Endodermal cell (in vitro differentiated cells): ENCODE results near the gene XAB2. TPM values are rescaled to one million over a fixed set of nuclear protein-coding genes. Genes with fewer than 3 reads are reported as not detected.

Experiments used
- DNase-seq: peaks from one replicate; pipeline ENCODE4 v3.0.0-alpha.2; 2017
- H3K27ac ChIP-seq: 2 replicates; pipeline ENCODE4 v1.5.1; 2013; ENCODE audit warnings: mild to moderate bottlenecking, low read depth, low read length, moderate library complexity
- H3K27me3 ChIP-seq: 2 replicates; pipeline ENCODE4 v1.6.1; 2013; ENCODE audit warnings: mild to moderate bottlenecking, low read length, moderate library complexity; ENCODE audit not compliant: insufficient read depth, control insufficient read depth, poor library complexity, severe bottlenecking
- H3K36me3 ChIP-seq: 2 replicates; pipeline ENCODE4 v1.7.0; 2013; ENCODE audit warnings: mild to moderate bottlenecking, low read length, moderate library complexity; ENCODE audit not compliant: control insufficient read depth, insufficient read depth
- H3K4me1 ChIP-seq: one replicate; pipeline ENCODE4 v1.7.0; 2013; ENCODE audit warnings: low read length; ENCODE audit not compliant: control insufficient read depth, insufficient read depth
- H3K4me3 ChIP-seq: 2 replicates; pipeline ENCODE4 v1.5.1; 2013; ENCODE audit warnings: mild to moderate bottlenecking, low read length, moderate library complexity
- H3K9ac ChIP-seq: 2 replicates; pipeline ENCODE4 v1.6.1; 2013; ENCODE audit warnings: mild to moderate bottlenecking, low read length, moderate library complexity; ENCODE audit not compliant: poor library complexity, severe bottlenecking; ENCODE audit errors: extremely low read depth
- H3K9me3 ChIP-seq: 2 replicates; pipeline ENCODE4 v1.6.1; 2013; ENCODE audit warnings: mild to moderate bottlenecking, low read length, moderate library complexity; ENCODE audit not compliant: control insufficient read depth
- H3K27ac Mint-ChIP-seq: 2 replicates; pipeline ENCODE4 v1.8.0; 2020; ENCODE audit warnings: mixed read lengths
- H3K27me3 Mint-ChIP-seq: 2 replicates; pipeline ENCODE4 v1.8.0; 2021; ENCODE audit warnings: mild to moderate bottlenecking, mixed read lengths; ENCODE audit not compliant: insufficient read depth
- H3K36me3 Mint-ChIP-seq: 2 replicates; pipeline ENCODE4 v1.8.0; 2020; ENCODE audit warnings: low read depth, mixed read lengths
- H3K4me1 Mint-ChIP-seq: 2 replicates; pipeline ENCODE4 v1.8.0; 2020; ENCODE audit warnings: mixed read lengths
- H3K4me3 Mint-ChIP-seq: 2 replicates; pipeline ENCODE4 v1.8.0; 2020; ENCODE audit warnings: mild to moderate bottlenecking, moderate library complexity, mixed read lengths
- H3K9me3 Mint-ChIP-seq: 2 replicates; pipeline ENCODE4 v1.8.0; 2020; ENCODE audit warnings: mild to moderate bottlenecking, mixed read lengths
- CTCF ChIP-seq: fragments of 200-600 bp; sonication (generic); conservative IDR thresholded peaks from 2 replicates; pipeline ENCODE4 v1.5.0; 2021; ENCODE audit warnings: antibody characterized with exemption, mild to moderate bottlenecking
- WGBS, 2 experiments: methylation state at CpG; one replicate each; pipeline versions ENCODE4 v1.1.5 to v1.1.7; 2013; ENCODE audit warnings: missing lambda C conversion rate in 2 of 2, mixed read lengths in 1 of 2; ENCODE audit not compliant: insufficient coverage in 1 of 2, insufficient read length in 1 of 2; 5-methylcytosine and 5-hydroxymethylcytosine counted together
- total RNA-seq, 2 donors: library from RNA; stranded (reverse); fragmentation: NEBNext Ultra II Directional in 1 of 2; extraction: Animal tissue kit (Norgen Biotek cat#: 25700) in 1 of 2; gene quantifications; 2 replicates in 1 of 2; 3 replicates in 1 of 2; pipeline ENCODE4 v1.2.1, GENCODE V29; 2021

Gene XAB2
- total RNA-seq, 2 donors from 2014 or later, result 44.3 to 46.6 TPM

- peaks cover 32% of the 10 kb centered on the region for H3K36me3 Mint-ChIP-seq
- H3K27me3 Mint-ChIP-seq, result no peaks in the 10 kb centered on the region
- H3K9ac ChIP-seq, result no peak overlapping the region
- no peaks in the 10 kb centered on the region for H3K9me3 ChIP-seq
- H3K36me3 ChIP-seq, result peaks cover 29% of the 10 kb centered on the region
- DNase-seq, result no peak
- H3K27ac Mint-ChIP-seq, result no peak overlapping the region
- H3K4me3 ChIP-seq, result no peak overlapping the region
- H3K27me3 ChIP-seq, result no peaks in the 10 kb centered on the region
- no peaks in the 10 kb centered on the region for H3K9me3 Mint-ChIP-seq
- H3K27ac ChIP-seq, result no peak overlapping the region
- WGBS, 2 experiments, result 95 to 99% methylated on average over 27 to 34 of the region's 34 CpGs
- no peak overlapping the region for H3K4me3 Mint-ChIP-seq
- TF ChIP-seq CTCF, result no peak
- peaks cover 17% of the 10 kb centered on the region for H3K4me1 Mint-ChIP-seq
- H3K4me1 ChIP-seq, result no peaks in the 10 kb centered on the region
Observed at GRCh38 chr19:7625763-7626372, 3.5 kb downstream of the XAB2 start.

- no peak overlapping the region for H3K27ac ChIP-seq
- no peaks in the 10 kb centered on the region for H3K9me3 Mint-ChIP-seq
- no peaks in the 10 kb centered on the region for H3K27me3 ChIP-seq
- 91 to 100% methylated on average over 11 to 17 of the region's 17 CpGs for WGBS, 2 experiments
- TF ChIP-seq CTCF, result no peak
- H3K4me3 ChIP-seq, result no peak overlapping the region
- peaks cover 9% of the 10 kb centered on the region for H3K4me1 Mint-ChIP-seq
- H3K36me3 ChIP-seq, result peaks cover 29% of the 10 kb centered on the region
- DNase-seq, result no peak
- H3K9me3 ChIP-seq, result no peaks in the 10 kb centered on the region
- H3K9ac ChIP-seq, result no peak overlapping the region
- H3K27ac Mint-ChIP-seq, result no peak overlapping the region
- no peaks in the 10 kb centered on the region for H3K4me1 ChIP-seq
- peaks cover 35% of the 10 kb centered on the region for H3K36me3 Mint-ChIP-seq
- H3K4me3 Mint-ChIP-seq, result no peak overlapping the region
- no peaks in the 10 kb centered on the region for H3K27me3 Mint-ChIP-seq
Observed at GRCh38 chr19:7624810-7625209, 4.5 kb downstream of the XAB2 start.

GRCh38 chr19:7623725-7624603 is 5.4 kb downstream of the XAB2 start:
- Mint-ChIP-seq H3K4me1 (peaks cover 3% of the 10 kb centered on the region), H3K9me3 (no peaks in the 10 kb centered on the region), H3K27me3 (no peaks in the 10 kb centered on the region), H3K36me3 (peaks cover 36% of the 10 kb centered on the region), H3K4me3 (no peak overlapping the region), H3K27ac (no peak overlapping the region)
- H3K4me3 ChIP-seq, result no peak overlapping the region
- H3K27me3 ChIP-seq, result no peaks in the 10 kb centered on the region
- no peak for TF ChIP-seq CTCF
- no peak overlapping the region for H3K27ac ChIP-seq
- DNase-seq, result no peak
- no peaks in the 10 kb centered on the region for H3K9me3 ChIP-seq
- peaks cover 30% of the 10 kb centered on the region for H3K36me3 ChIP-seq
- no peaks in the 10 kb centered on the region for H3K4me1 ChIP-seq
- 95 to 96% methylated on average over 20 to 39 of the region's 39 CpGs for WGBS, 2 experiments
- H3K9ac ChIP-seq, result no peak overlapping the region
